ENCODE results near the gene ZNF280B.

- TF ChIP-seq POLR2AphosphoS5 (IDR thresholded peaks at IDR 0.05; ENCODE audit: borderline replicate concordance, low read depth, low read length) (no peak), EZH2 (IDR thresholded peaks at IDR 0.05) (no peak), FOXP2 (optimal IDR thresholded peaks at IDR 0.05; ENCODE audit: control extremely low read depth, extremely low read length, insufficient read depth) (no peak)
These were observed 734 bp downstream of the ZNF280B start for GRCh38 chr22:22507743-22508273.
